Urinary bladder (tissue), 4 donors: ENCODE results near the gene EPB41L2. TPM values are rescaled to one million over a fixed set of nuclear protein-coding genes. Genes with fewer than 3 reads are reported as not detected.

Experiments used
- DNase-seq: peaks from one replicate; pipeline ENCODE4 v3.0.0-alpha.2; 2015; ENCODE audit errors: extremely low spot score
- H3K27ac ChIP-seq: one replicate; pipeline ENCODE4 v1.5.1; 2013; ENCODE audit warnings: low read depth, mild to moderate bottlenecking, moderate library complexity
- H3K36me3 ChIP-seq: one replicate; pipeline ENCODE4 v1.6.1; 2013; ENCODE audit warnings: mild to moderate bottlenecking, moderate library complexity; ENCODE audit not compliant: insufficient read depth
- H3K4me1 ChIP-seq: one replicate; pipeline ENCODE4 v1.6.1; 2013; ENCODE audit warnings: mild to moderate bottlenecking, moderate library complexity; ENCODE audit not compliant: insufficient read depth
- H3K4me3 ChIP-seq: one replicate; pipeline ENCODE4 v1.5.1; 2013; ENCODE audit warnings: low read depth, low read length
- whole genome bisulfite sequencing: extraction: QIAGEN DNeasy Blood & Tissue Kit; methylation state at CpG from one replicate; pipeline ENCODE4 v1.1.7; 2013; 5-methylcytosine and 5-hydroxymethylcytosine counted together
- polyA plus RNA-seq: library from polyadenylated mRNA; stranded (reverse); fragments of 200-250 nt; gene quantifications from one replicate; pipeline ENCODE4 v1.2.3, GENCODE V29; 2013
- total RNA-seq: library from RNA; depleted of rRNA; stranded (reverse); fragments of >200 nt; gene quantifications from one replicate; pipeline ENCODE4 v1.2.3, GENCODE V29; 2014
- donor health status: healthy with polysubstance abuse.
- donor health status: healthy.

Gene EPB41L2
- total and polyA plus RNA-seq, 2 donors, result 47.3 to 386 TPM

DNA sequence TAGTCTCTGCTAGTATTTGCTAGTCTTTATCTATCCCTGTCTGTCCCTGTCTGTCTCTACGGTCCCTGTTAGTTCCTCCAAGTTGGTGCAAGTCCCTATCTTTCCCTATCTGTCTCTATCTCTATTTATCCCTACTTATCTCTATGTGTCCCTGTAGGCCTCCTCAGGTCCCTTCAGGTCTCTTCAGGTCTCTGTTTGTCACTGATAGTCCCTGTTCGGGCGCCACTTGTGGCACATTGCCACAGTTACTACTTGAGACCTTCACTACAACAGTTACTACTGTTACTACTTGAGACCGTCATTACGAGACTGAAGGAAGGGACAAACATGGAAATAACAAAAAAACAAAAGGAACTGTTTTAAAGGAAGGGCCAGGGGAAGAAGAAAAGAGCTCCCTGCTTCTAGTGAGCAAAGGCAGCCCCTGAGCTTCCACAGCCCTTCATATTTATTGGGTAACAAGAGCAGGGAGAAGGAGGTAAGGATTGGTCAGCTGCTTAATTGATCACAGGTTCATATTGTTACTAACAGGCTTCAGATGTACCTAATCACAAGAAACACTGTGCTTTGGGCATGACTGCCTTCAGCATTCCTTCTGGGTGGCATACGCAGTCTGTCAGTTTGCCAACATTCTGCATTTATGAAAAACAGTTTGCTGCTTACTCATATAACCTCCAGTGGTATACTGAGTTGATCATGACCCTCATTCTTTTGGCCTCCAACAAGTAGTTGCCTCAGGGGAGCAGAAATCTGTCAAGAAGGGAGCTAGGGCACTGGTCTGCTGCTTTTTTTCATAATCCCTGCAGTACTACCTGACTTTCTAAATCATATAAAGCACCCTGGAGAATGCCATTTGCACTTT, 8.4 kb downstream of the EPB41L2 start:
- 98% methylated on average over 6 of the region's 6 CpGs for WGBS
- no peak for DNase-seq
- H3K27ac ChIP-seq, result no peak overlapping the region
- no peaks in the 10 kb centered on the region for H3K36me3 ChIP-seq
- no peak overlapping the region for H3K4me3 ChIP-seq
- no peaks in the 10 kb centered on the region for H3K4me1 ChIP-seq

DNA sequence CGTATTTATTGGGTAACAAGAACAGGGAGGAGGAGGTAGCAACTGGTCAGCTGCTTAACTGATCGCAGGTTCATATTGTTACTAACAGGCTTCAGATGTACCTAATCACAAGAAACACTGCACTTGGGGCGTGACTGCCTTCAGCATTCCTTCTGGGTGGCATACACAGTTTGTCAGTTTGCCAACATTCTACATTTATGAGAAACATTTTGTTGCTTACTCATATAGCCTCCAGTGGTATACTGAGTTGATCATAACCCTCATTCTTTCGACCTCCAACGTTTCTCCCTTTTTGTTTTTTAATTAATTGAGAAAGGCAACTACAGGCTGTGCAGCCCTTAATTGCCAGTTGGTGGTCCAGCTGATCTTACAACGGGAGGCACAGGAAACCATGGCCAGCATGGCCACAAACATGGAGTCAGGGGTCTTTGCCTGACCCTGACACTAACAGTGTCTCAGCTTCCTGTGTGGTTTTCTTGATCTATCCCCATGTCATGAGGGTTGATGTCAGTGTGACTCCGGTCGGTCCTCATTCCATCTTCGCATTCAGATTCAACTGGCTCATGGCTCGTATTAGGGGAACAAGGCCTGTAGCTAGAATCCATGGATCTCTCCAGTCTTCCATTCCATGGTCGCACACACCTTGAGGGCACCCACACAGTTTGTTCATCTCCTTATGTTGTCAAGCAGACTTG, 9.4 kb downstream of the EPB41L2 start:
- Histone ChIP-seq H3K4me3 (no peak overlapping the region), H3K4me1 (no peaks in the 10 kb centered on the region), H3K36me3 (no peaks in the 10 kb centered on the region), H3K27ac (no peak overlapping the region)
- DNase-seq, result no peak
- WGBS, result 98% methylated on average over 11 of the region's 11 CpGs

DNA sequence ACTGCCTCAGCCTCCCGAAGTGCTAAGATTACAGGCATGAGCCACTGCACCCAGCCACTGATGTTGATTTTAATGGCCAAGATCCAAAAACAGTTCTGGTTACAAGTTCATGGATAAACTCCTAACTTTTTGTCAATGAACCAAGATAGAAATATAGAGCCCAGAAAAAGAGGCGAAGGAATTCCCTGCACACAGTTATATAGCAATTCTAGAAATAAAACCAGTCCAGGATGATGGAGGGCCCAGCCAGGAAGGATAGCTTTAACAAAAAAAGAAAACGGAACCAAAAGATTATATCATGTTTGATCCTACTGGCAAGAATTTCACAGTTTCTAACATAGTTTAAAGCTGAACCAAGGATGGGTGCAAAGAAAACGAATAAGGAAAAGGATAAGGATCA, 10.9 kb downstream of the EPB41L2 start:
- H3K27ac ChIP-seq, result no peak overlapping the region
- WGBS, result 69% methylated on average over 4 of the region's 4 CpGs

DNA sequence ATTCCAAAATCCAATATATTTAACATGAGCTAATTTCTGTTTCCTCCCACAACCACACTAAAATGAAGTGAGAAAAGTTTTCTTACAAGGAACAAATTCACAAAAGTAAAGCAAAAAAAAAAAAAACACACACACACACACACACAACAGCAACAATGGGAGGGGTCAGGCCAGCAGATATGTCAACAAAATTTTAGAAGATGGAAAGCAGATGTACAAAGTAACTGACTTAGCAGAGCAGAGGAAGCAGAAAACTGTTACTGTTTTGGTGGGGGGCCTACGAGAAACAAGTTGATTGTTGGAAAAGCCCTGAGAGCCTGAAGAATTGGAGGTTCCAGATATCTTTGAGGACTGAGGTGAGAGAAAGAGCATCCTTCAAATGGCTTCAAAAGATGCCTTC, 11.7 kb downstream of the EPB41L2 start:
- 77% methylated on average over 1 of the region's 1 CpG for WGBS
- Histone ChIP-seq H3K4me1 (no peaks in the 10 kb centered on the region), H3K36me3 (no peaks in the 10 kb centered on the region), H3K4me3 (no peak overlapping the region), H3K27ac (no peak overlapping the region)
- no peak for DNase-seq

More for the DNA sequence above, 10.9 kb downstream of the EPB41L2 start:
- Histone ChIP-seq H3K4me3 (no peak overlapping the region), H3K36me3 (no peaks in the 10 kb centered on the region), H3K4me1 (no peaks in the 10 kb centered on the region)
- no peak for DNase-seq

DNA sequence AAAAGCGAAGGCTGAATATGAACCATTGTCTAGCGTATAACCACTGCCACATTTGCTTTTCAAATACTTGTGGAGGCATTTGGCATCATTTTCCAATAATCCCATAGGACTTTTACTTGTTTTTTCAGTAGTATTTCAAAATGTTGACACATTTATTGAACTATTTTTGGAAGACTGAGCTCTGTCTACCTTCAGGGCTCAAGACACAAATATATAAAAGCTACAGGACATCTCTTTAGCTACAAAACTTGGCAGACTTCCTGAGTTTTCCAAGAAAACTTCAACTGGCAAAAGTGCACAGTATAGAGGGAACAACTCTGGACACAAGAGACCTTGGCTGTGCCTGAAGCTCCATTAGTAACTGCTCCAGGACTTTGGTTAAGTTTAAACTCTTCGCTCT, 13.4 kb downstream of the EPB41L2 start:
- no peak overlapping the region for H3K27ac ChIP-seq
- no peak for DNase-seq
- no peak overlapping the region for H3K4me3 ChIP-seq

DNA sequence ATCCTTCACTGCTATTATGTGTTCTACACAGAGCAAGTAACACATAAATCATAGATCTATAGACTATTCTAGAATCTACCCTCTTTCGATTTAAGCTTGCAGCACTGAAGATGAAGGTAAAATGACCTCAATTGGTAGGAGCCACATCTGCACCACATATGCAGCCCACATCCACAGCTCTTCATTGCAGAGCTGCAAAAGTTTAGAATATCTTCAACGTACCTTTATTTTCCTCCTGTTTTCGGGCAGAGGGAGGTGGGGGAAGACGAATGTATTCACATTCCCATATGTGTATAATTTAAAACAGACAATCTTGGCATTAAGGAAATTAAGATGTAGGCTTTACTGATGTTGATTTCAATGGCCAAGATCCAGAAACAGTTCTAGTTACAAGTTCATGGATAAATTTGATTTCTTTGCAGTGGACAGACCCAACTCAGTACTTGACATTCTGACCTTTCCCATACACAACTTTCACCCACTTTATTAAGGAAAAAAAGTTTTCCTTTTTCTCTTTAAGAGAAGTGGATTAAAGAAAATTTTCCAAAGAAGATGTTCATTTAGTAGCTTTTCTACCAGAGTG, 14.0 kb downstream of the EPB41L2 start:
- 79% methylated on average over 4 of the region's 4 CpGs for WGBS
- no peak overlapping the region for H3K27ac ChIP-seq
- no peak for DNase-seq

More for the DNA sequence above, 13.4 kb downstream of the EPB41L2 start:
- H3K36me3 ChIP-seq, result no peaks in the 10 kb centered on the region
- WGBS, result 81% methylated on average over 3 of the region's 3 CpGs
- no peaks in the 10 kb centered on the region for H3K4me1 ChIP-seq

DNA sequence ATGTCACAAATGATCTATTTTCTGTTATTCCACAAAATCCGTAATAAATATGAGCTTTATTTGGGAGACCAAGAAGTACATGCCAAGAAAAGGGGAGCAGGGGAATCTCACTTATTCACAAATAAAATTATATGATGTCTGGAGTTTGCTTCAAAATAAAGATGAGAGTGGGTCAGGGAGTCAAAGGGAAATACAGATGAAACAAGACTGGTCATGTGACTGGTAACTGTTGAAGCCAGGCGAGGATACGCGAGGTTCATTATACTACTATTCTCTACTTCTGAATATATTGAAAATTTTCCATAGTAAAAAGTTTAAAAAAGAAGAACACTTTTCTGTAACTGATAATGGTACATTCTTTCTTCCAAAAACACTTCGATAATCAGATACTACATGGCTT, 14.6 kb downstream of the EPB41L2 start:
- WGBS, result 81% methylated on average over 5 of the region's 5 CpGs
- H3K4me1 ChIP-seq, result no peaks in the 10 kb centered on the region
- no peak for DNase-seq
- no peaks in the 10 kb centered on the region for H3K36me3 ChIP-seq
- H3K27ac ChIP-seq, result no peak overlapping the region
- H3K4me3 ChIP-seq, result no peak overlapping the region

More for the DNA sequence above, 14.0 kb downstream of the EPB41L2 start:
- no peak overlapping the region for H3K4me3 ChIP-seq
- no peaks in the 10 kb centered on the region for H3K36me3 ChIP-seq
- H3K4me1 ChIP-seq, result no peaks in the 10 kb centered on the region

DNA sequence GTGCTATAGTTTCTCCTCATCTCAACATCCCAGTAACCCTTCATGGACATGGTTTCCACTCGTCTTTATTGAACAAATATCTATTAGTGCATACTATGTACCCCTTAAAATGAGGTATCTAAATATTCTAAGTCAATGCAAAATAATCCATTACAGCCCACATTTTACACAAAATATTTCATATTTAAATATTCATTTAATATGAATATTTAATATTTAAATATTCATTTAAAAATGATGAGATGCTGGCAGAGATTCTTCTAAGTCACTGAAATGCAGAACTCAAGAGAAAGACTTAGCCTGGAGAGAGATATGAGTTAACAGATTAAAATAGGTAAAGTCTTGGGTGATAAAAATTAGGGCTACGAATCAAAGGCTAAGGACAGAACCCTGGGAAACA, 17.9 kb downstream of the EPB41L2 start:
- no peaks in the 10 kb centered on the region for H3K36me3 ChIP-seq
- H3K4me1 ChIP-seq, result no peaks in the 10 kb centered on the region
- H3K27ac ChIP-seq, result no peak overlapping the region
- WGBS, result 77% methylated on average over 2 of the region's 2 CpGs
- no peak overlapping the region for H3K4me3 ChIP-seq
- no peak for DNase-seq

DNA sequence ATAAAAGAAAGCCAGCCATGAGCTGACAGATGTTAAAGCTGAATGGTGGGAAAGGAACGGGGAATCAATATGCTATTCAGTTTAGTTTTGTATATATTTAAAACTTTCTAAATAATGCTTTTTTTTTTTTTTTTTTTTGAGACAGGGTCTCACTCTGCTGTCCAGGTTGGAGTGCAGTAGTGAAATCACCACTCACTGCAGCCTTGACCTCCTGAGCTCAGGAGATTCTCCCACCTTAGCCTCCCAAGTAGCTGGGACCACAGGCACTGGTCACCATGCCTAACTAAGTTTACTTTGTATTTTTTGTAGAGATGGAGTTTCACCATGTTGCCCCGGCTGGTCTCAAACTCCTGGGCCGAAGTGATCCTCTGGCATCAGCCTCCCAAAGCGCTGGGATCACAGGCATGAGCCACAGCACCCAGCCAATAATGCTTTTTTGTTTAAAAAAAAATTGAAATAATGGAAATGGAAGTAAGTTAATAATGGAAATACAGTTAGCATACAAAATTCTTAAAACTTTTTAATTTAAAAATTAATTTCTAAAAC, 19.1 kb downstream of the EPB41L2 start:
- H3K4me1 ChIP-seq, result peaks cover 2% of the 10 kb centered on the region
- no peak overlapping the region for H3K27ac ChIP-seq
- DNase-seq, result no peak
- H3K4me3 ChIP-seq, result no peak overlapping the region
- WGBS, result 81% methylated on average over 4 of the region's 4 CpGs
- no peaks in the 10 kb centered on the region for H3K36me3 ChIP-seq

DNA sequence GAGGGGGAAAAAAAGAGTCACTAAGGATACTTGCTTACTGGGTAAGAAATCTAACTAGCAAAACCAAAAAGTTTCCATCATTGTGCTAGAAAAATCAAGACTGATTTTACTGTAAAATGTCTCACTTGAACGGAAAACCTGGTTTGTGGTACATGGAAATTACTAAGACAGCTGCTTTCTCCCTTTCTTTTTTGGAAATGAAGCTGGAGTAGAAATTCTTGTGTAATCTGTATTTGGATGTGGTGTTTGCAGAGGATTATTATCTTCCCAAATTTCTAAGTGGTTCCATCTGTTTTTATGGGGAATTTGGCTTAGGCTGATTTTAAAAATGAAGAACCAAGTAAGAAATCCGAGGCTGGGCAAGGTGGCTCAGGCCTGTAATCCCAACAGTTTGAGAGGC, 20.4 kb downstream of the EPB41L2 start:
- H3K27ac ChIP-seq, result no peak overlapping the region
- H3K4me1 ChIP-seq, result peaks cover 2% of the 10 kb centered on the region
- 47% methylated on average over 2 of the region's 2 CpGs for WGBS
- H3K4me3 ChIP-seq, result no peak overlapping the region
- no peaks in the 10 kb centered on the region for H3K36me3 ChIP-seq
- no peak for DNase-seq

DNA sequence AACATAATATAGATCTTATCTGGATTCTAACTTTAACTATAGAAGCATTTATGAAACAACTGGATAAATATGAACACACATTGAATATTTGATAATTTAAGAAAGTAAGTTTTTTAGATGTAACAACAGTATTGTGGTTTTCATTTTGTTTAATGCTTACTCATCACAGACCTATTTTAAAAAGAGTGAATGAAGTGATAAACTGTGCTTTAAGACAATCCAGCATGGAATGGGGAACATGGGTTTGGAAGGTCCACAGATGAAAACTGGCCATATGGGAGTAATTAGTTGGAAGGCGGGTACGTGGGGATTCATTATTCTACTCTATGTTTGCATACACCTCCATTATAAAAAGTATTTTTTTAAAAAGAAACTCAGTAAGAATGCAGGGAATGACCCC, 21.2 kb downstream of the EPB41L2 start:
- 84% methylated on average over 2 of the region's 2 CpGs for WGBS
- H3K27ac ChIP-seq, result no peak overlapping the region
- H3K4me3 ChIP-seq, result no peak overlapping the region
- no peaks in the 10 kb centered on the region for H3K36me3 ChIP-seq
- H3K4me1 ChIP-seq, result peaks cover 2% of the 10 kb centered on the region
- no peak for DNase-seq

DNA sequence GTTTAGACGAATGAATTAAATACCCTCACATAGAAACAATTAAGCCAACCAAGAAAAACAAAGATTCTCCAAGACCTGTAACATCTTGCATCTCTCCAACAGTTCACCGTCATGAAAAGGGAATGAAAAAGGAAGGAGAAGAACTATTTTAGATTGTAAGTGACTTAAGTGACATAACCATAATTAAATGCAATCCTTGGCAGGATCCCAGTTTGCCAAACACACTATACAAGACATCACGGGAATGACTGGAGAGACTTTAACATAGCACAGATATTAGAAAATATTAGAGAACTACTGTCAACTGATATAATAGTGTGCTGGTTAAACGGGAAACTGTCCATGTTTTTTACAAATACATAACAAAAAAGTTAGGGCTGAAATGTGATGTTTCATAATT, 22.2 kb downstream of the EPB41L2 start:
- no peak for DNase-seq
- no peak overlapping the region for H3K27ac ChIP-seq
- WGBS, result 70% methylated on average over 4 of the region's 4 CpGs
- H3K4me1 ChIP-seq, result peaks cover 2% of the 10 kb centered on the region
- H3K4me3 ChIP-seq, result no peak overlapping the region
- no peaks in the 10 kb centered on the region for H3K36me3 ChIP-seq

DNA sequence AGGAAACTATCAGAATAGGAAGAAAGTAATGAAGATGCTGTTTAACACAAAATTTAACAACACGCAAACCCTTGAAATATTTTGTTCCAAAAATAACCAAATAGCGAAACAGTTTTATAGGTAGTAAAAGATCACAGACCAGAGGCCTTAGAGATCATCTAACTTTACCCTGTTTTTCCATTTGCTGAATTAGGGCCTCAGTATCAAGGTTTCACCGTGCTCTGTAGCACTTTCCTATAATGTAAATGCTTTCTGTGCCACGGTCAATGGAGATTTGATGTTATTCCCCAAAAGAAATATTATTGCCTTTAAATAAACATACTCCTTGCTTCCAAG, 23.7 kb downstream of the EPB41L2 start:
- H3K4me1 ChIP-seq, result peaks cover 2% of the 10 kb centered on the region
- 67% methylated on average over 4 of the region's 4 CpGs for WGBS
- no peaks in the 10 kb centered on the region for H3K36me3 ChIP-seq
- no peak for DNase-seq
- H3K4me3 ChIP-seq, result no peak overlapping the region
- H3K27ac ChIP-seq, result peak overlapping the region; percentile 38
